Thymus (tissue), 11 donors: ENCODE results near the gene MOGAT3. TPM values are rescaled to one million over a fixed set of nuclear protein-coding genes. Genes with fewer than 3 reads are reported as not detected.
A peak's percentile ranks its signal among the peaks of the same experiment; 100 is the strongest.

Experiments
- DNase-seq, 9 donors: peaks; one replicate each; pipeline ENCODE4 v3.0.0-alpha.2; 2013; ENCODE audit warnings: low spot score in 9 of 9, low read depth in 6 of 9, missing footprints in 1 of 9
- H3K27ac ChIP-seq, 2 donors: one replicate each; pipeline ENCODE4 v1.5.1; 2013; ENCODE audit warnings: control low read depth in 1 of 2, low read depth in 1 of 2, low read length in 1 of 2, mild to moderate bottlenecking in 1 of 2, moderate library complexity in 1 of 2
- H3K27me3 ChIP-seq, 2 donors: one replicate each; pipeline ENCODE4 v1.5.1; 2013; ENCODE audit warnings: low read length in 1 of 2; ENCODE audit not compliant: control insufficient read depth in 2 of 2, insufficient read depth in 1 of 2
- H3K36me3 ChIP-seq, 2 donors: one replicate each; pipeline ENCODE4 v1.5.1; 2013; ENCODE audit warnings: low read length in 1 of 2, mild to moderate bottlenecking in 1 of 2, moderate library complexity in 1 of 2; ENCODE audit not compliant: control insufficient read depth in 2 of 2, insufficient read depth in 2 of 2
- H3K4me1 ChIP-seq, 2 donors: one replicate each; pipeline ENCODE4 v1.5.1; 2013; ENCODE audit warnings: low read length in 2 of 2; ENCODE audit not compliant: control insufficient read depth in 2 of 2, insufficient read depth in 2 of 2
- H3K4me3 ChIP-seq, 2 donors: one replicate each; pipeline ENCODE4 v1.5.1; 2013; ENCODE audit warnings: low read length in 2 of 2, control low read depth in 1 of 2, mild to moderate bottlenecking in 1 of 2
- H3K9me3 ChIP-seq, 2 donors: one replicate each; pipeline ENCODE4 v1.5.1; 2013; ENCODE audit warnings: low read length in 1 of 2, mild to moderate bottlenecking in 1 of 2; ENCODE audit not compliant: control insufficient read depth in 2 of 2, insufficient read depth in 1 of 2
- WGBS: extraction: QIAGEN DNeasy Blood & Tissue Kit; methylation state at CpG from one replicate; pipeline ENCODE4 v1.1.7; 2013; 5-methylcytosine and 5-hydroxymethylcytosine counted together
- polyA plus RNA-seq: library from polyadenylated mRNA; stranded (reverse); fragments of 200-250 nt; gene quantifications from one replicate; pipeline ENCODE4 v1.2.3, GENCODE V29; 2013
- total RNA-seq: library from RNA; stranded (reverse); fragments of 120-200 nt; gene quantifications from one replicate; pipeline ENCODE4 v1.2.4, GENCODE V29; 2013
- donor health status: healthy.

MOGAT3 gene
- total and polyA plus RNA-seq, 2 donors, result 0.11 TPM; not detected in 1

GRCh38 chr7:101159696-101160674, 40.9 kb downstream of the MOGAT3 start:
- no peak for DNase-seq
- 87% methylated on average over 31 of the region's 31 CpGs for WGBS
- peaks cover 4 to 19% of the 10 kb centered on the region in 2 donors for H3K36me3 ChIP-seq
- H3K9me3 ChIP-seq, result peaks cover 0 to 7% of the 10 kb centered on the region in 2 donors
- H3K27me3 ChIP-seq, result peaks cover 35 to 49% of the 10 kb centered on the region in 2 donors
- H3K4me3 ChIP-seq, result no peak overlapping the region
- H3K27ac ChIP-seq, result no peak overlapping the region
- H3K4me1 ChIP-seq, result peaks cover 18 to 24% of the 10 kb centered on the region in 2 donors

GRCh38 chr7:101156866-101157589, 43.8 kb downstream of the MOGAT3 start:
- H3K4me1 ChIP-seq, result peaks cover 14 to 15% of the 10 kb centered on the region in 2 donors
- no peak for DNase-seq
- peaks cover 5 to 25% of the 10 kb centered on the region in 2 donors for H3K27me3 ChIP-seq
- no peak overlapping the region for H3K27ac ChIP-seq
- peaks cover 0 to 5% of the 10 kb centered on the region in 2 donors for H3K9me3 ChIP-seq
- no peak overlapping the region for H3K4me3 ChIP-seq
- peaks cover 4 to 19% of the 10 kb centered on the region in 2 donors for H3K36me3 ChIP-seq
- WGBS, result 97% methylated on average over 14 of the region's 14 CpGs

GRCh38 chr7:101156277-101156676, 44.6 kb downstream of the MOGAT3 start:
- peaks cover 14 to 15% of the 10 kb centered on the region in 2 donors for H3K4me1 ChIP-seq
- peaks cover 4 to 19% of the 10 kb centered on the region in 2 donors for H3K36me3 ChIP-seq
- H3K27ac ChIP-seq, result no peak overlapping the region
- no peak for DNase-seq
- no peak overlapping the region for H3K4me3 ChIP-seq
- 94% methylated on average over 6 of the region's 6 CpGs for WGBS
- peaks cover 0 to 5% of the 10 kb centered on the region in 2 donors for H3K9me3 ChIP-seq
- H3K27me3 ChIP-seq, result peaks cover 3 to 18% of the 10 kb centered on the region in 2 donors

GRCh38 chr7:101155303-101155702, 45.5 kb downstream of the MOGAT3 start:
- Histone ChIP-seq H3K9me3 (peaks cover 0 to 5% of the 10 kb centered on the region in 2 donors), H3K27ac (no peak overlapping the region), H3K36me3 (peaks cover 4 to 17% of the 10 kb centered on the region in 2 donors), H3K4me1 (peaks cover 14 to 15% of the 10 kb centered on the region in 2 donors), H3K4me3 (peak overlapping the region; percentile 59 to 63), H3K27me3 (peaks cover 0 to 10% of the 10 kb centered on the region in 2 donors)
- WGBS, result 73% methylated on average over 4 of the region's 4 CpGs
- no peak for DNase-seq

- H3K36me3 ChIP-seq, result peaks cover 4 to 14% of the 10 kb centered on the region in 2 donors
- H3K9me3 ChIP-seq, result peaks cover 0 to 5% of the 10 kb centered on the region in 2 donors
- H3K4me1 ChIP-seq, result peaks cover 14 to 15% of the 10 kb centered on the region in 2 donors
- H3K27me3 ChIP-seq, result peaks cover 0 to 6% of the 10 kb centered on the region in 2 donors
- peak overlapping the region; percentile 59 to 63 for H3K4me3 ChIP-seq
- WGBS, result 1% methylated on average over 34 of the region's 34 CpGs
- no peak overlapping the region for H3K27ac ChIP-seq
- DNase-seq, result no peak
These were observed 46.1 kb downstream of the MOGAT3 start for GRCh38 chr7:101154693-101155102.

DNA sequence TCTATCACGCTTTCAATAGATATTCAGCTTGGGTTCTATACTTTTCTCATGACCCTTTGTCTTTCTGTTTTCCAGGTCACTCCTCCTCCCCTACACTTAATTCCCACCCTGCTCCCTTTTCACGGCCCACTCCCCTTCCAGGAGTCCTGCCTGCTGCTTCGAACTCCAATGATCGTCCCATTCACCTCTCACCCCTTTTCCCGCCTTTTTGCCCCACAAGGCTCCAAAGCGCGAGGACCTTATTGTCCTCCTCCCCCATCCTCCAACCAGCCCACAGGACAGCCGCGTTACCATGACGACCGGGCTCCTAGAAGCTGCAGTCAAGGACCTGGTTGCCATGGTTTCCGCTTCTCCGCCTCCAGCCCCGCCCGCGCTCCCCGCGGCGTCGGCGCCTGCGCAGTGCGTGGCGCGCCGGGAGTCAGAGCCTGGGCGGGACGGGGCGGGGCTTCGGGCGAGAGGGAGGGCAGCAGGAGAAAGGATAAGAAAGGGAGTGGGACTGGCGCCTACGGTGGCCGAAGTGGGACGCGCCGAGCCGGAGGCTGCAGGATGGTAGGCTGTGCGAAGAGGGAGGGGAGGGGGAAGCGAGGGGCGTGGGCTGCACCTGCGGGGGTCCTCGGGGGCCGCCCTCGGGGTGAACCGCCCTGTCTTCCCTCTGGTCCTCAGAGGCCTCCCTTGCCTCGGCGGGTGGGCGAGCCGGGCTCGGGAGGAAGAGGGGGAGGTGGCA, 46.7 kb downstream of the MOGAT3 start, which contains the start of gene AP1S1:
AP1S1 (plus strand) TSS at position 508 of the 724 bp plus-strand sequence; CDS start at position 547, 39 bp downstream.
- peaks cover 0 to 11% of the 10 kb centered on the region in 2 donors for H3K27me3 ChIP-seq
- DNase-seq, result peak; percentile 84 to 98 (median 96)
- H3K36me3 ChIP-seq, result peaks cover 4 to 11% of the 10 kb centered on the region in 2 donors
- peaks cover 0 to 5% of the 10 kb centered on the region in 2 donors for H3K9me3 ChIP-seq
- peaks cover 14 to 15% of the 10 kb centered on the region in 2 donors for H3K4me1 ChIP-seq
- H3K4me3 ChIP-seq, result peak within 1 kb of the TSS; percentile 59 to 63
- WGBS, result 3% methylated on average over 50 of the region's 51 CpGs
- no peak within 1 kb of the TSS for H3K27ac ChIP-seq

- H3K4me3 ChIP-seq, result no peak overlapping the region
- DNase-seq, result no peak
- H3K27me3 ChIP-seq, result peaks cover 0 to 25% of the 10 kb centered on the region in 2 donors
- peaks cover 14 to 15% of the 10 kb centered on the region in 2 donors for H3K4me1 ChIP-seq
- no peak overlapping the region for H3K27ac ChIP-seq
- H3K36me3 ChIP-seq, result peaks cover under 1 to 6% of the 10 kb centered on the region in 2 donors
- H3K9me3 ChIP-seq, result peaks cover 0 to 5% of the 10 kb centered on the region in 2 donors
- WGBS, result 90% methylated on average over 2 of the region's 2 CpGs
These were observed 48.8 kb downstream of the MOGAT3 start for GRCh38 chr7:101151908-101152651.
